ENCODE data around the gene LHX4. TPM values are rescaled to one million over a fixed set of nuclear protein-coding genes. Genes with fewer than 3 reads are reported as not detected.

Gene LHX4
- total and polyA plus RNA-seq, 9 of the 15 experiments (the other 6 are each of a cell fraction or from before 2014, with no cell fraction given): 0.01 to 0.11 (median 0.07) TPM; not detected in 5

DNA sequence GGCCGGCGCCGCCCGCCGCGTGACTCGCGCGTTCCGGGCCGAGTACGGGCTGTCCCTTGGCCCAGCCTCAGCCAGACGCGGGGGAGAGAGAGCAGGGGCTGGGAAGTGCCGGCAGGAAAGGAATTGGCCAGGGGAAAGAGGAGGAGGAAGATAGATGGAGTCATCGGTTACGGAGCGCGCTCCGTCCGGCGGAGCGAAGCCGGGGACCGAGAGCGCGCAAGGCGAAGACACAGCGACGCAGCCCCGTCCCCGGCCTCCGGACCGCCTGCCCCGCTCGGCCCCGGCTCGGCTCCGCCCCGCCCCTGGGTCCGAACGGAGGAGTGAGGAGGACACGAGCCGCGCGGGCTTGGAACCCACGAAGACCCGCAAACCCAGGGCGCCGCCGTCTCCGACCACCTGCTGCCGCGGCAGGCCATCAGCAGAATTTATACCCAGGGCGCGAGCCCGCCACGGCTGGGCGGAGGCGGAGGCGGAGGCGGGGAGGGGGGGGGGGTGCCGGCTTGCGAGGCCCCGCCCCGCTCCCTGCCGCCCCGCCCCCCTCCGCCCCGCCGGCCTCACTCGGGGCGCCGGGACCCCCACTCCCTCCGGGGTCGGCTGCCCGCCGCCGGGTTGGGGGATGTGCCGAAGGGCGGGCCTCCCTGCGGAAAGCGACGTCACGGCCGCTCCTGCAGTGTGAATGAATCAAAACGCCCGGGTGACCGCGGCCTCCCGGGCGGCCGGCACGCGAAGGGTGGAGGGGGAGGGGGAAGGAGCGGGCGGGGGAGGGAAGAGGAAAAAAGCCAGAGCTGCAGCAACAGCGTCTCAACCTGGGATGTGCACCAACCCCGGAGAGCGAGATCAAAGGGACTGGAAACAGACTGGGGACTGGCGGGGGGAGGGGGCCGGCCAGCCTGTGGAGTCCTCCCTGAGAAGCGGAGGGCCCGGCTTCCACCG lies at the start of gene LHX4 (continued):
- TF ChIP-seq, protein P1, sequence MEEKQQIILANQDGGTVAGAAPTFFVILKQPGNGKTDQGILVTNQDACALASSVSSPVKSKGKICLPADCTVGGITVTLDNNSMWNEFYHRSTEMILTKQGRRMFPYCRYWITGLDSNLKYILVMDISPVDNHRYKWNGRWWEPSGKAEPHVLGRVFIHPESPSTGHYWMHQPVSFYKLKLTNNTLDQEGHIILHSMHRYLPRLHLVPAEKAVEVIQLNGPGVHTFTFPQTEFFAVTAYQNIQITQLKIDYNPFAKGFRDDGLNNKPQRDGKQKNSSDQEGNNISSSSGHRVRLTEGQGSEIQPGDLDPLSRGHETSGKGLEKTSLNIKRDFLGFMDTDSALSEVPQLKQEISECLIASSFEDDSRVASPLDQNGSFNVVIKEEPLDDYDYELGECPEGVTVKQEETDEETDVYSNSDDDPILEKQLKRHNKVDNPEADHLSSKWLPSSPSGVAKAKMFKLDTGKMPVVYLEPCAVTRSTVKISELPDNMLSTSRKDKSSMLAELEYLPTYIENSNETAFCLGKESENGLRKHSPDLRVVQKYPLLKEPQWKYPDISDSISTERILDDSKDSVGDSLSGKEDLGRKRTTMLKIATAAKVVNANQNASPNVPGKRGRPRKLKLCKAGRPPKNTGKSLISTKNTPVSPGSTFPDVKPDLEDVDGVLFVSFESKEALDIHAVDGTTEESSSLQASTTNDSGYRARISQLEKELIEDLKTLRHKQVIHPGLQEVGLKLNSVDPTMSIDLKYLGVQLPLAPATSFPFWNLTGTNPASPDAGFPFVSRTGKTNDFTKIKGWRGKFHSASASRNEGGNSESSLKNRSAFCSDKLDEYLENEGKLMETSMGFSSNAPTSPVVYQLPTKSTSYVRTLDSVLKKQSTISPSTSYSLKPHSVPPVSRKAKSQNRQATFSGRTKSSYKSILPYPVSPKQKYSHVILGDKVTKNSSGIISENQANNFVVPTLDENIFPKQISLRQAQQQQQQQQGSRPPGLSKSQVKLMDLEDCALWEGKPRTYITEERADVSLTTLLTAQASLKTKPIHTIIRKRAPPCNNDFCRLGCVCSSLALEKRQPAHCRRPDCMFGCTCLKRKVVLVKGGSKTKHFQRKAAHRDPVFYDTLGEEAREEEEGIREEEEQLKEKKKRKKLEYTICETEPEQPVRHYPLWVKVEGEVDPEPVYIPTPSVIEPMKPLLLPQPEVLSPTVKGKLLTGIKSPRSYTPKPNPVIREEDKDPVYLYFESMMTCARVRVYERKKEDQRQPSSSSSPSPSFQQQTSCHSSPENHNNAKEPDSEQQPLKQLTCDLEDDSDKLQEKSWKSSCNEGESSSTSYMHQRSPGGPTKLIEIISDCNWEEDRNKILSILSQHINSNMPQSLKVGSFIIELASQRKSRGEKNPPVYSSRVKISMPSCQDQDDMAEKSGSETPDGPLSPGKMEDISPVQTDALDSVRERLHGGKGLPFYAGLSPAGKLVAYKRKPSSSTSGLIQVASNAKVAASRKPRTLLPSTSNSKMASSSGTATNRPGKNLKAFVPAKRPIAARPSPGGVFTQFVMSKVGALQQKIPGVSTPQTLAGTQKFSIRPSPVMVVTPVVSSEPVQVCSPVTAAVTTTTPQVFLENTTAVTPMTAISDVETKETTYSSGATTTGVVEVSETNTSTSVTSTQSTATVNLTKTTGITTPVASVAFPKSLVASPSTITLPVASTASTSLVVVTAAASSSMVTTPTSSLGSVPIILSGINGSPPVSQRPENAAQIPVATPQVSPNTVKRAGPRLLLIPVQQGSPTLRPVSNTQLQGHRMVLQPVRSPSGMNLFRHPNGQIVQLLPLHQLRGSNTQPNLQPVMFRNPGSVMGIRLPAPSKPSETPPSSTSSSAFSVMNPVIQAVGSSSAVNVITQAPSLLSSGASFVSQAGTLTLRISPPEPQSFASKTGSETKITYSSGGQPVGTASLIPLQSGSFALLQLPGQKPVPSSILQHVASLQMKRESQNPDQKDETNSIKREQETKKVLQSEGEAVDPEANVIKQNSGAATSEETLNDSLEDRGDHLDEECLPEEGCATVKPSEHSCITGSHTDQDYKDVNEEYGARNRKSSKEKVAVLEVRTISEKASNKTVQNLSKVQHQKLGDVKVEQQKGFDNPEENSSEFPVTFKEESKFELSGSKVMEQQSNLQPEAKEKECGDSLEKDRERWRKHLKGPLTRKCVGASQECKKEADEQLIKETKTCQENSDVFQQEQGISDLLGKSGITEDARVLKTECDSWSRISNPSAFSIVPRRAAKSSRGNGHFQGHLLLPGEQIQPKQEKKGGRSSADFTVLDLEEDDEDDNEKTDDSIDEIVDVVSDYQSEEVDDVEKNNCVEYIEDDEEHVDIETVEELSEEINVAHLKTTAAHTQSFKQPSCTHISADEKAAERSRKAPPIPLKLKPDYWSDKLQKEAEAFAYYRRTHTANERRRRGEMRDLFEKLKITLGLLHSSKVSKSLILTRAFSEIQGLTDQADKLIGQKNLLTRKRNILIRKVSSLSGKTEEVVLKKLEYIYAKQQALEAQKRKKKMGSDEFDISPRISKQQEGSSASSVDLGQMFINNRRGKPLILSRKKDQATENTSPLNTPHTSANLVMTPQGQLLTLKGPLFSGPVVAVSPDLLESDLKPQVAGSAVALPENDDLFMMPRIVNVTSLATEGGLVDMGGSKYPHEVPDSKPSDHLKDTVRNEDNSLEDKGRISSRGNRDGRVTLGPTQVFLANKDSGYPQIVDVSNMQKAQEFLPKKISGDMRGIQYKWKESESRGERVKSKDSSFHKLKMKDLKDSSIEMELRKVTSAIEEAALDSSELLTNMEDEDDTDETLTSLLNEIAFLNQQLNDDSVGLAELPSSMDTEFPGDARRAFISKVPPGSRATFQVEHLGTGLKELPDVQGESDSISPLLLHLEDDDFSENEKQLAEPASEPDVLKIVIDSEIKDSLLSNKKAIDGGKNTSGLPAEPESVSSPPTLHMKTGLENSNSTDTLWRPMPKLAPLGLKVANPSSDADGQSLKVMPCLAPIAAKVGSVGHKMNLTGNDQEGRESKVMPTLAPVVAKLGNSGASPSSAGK (IDR thresholded peaks at IDR 0.05): peak; percentile 67
- TF ChIP-seq CTBP1 (IDR thresholded peaks at IDR 0.05; ENCODE audit: borderline replicate concordance): peak; percentile 60
- TF ChIP-seq TBP (optimal IDR thresholded peaks at IDR 0.05; ENCODE audit: low read depth, low read length): peak; percentile 40
- TF ChIP-seq MTA3 (IDR thresholded peaks at IDR 0.05; ENCODE audit: borderline replicate concordance): 0 out of 2 replicates have a peak, but pooled peaks have one; percentile 44
- TF ChIP-seq SMAD4 (CRISPR knock-in tag; conservative IDR thresholded peaks at IDR 0.05): peak; percentile 50
- TF ChIP-seq, protein P2, sequence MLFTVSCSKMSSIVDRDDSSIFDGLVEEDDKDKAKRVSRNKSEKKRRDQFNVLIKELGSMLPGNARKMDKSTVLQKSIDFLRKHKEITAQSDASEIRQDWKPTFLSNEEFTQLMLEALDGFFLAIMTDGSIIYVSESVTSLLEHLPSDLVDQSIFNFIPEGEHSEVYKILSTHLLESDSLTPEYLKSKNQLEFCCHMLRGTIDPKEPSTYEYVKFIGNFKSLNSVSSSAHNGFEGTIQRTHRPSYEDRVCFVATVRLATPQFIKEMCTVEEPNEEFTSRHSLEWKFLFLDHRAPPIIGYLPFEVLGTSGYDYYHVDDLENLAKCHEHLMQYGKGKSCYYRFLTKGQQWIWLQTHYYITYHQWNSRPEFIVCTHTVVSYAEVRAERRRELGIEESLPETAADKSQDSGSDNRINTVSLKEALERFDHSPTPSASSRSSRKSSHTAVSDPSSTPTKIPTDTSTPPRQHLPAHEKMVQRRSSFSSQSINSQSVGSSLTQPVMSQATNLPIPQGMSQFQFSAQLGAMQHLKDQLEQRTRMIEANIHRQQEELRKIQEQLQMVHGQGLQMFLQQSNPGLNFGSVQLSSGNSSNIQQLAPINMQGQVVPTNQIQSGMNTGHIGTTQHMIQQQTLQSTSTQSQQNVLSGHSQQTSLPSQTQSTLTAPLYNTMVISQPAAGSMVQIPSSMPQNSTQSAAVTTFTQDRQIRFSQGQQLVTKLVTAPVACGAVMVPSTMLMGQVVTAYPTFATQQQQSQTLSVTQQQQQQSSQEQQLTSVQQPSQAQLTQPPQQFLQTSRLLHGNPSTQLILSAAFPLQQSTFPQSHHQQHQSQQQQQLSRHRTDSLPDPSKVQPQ (CRISPR knock-in tag; IDR thresholded peaks at IDR 0.05; ENCODE audit: borderline replicate concordance): no peak
- TF ChIP-seq, protein P3, sequence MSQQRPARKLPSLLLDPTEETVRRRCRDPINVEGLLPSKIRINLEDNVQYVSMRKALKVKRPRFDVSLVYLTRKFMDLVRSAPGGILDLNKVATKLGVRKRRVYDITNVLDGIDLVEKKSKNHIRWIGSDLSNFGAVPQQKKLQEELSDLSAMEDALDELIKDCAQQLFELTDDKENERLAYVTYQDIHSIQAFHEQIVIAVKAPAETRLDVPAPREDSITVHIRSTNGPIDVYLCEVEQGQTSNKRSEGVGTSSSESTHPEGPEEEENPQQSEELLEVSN (IDR thresholded peaks at IDR 0.05; ENCODE audit: borderline replicate concordance in 1 of 2, extremely low read depth in 1 of 2, insufficient read depth in 1 of 2, insufficient read length in 1 of 2, low read depth in 1 of 2, low read length in 1 of 2, poor library complexity in 1 of 2, severe bottlenecking in 1 of 2): peak; percentile 41 to 89
- TF ChIP-seq HDAC6 (IDR thresholded peaks at IDR 0.05; ENCODE audit: low read depth, low read length): peak; percentile 55; the same call in 1 of the 2 replicates

All from K562 (cell line).